Stimulated activated CD4-positive, alpha-beta T cell treated with anti-CD3 and anti-CD28 coated beads, Interleukin-1b, Interleukin-23, amount 100 ng/mL, for 48 hours (primary cell): ENCODE results near the gene KCNA10.

ENCODE experiments used
- DNase-seq: peaks from one replicate; pipeline ENCODE4 v3.0.0-alpha.2; 2020

KCNA10 gene

DNA sequence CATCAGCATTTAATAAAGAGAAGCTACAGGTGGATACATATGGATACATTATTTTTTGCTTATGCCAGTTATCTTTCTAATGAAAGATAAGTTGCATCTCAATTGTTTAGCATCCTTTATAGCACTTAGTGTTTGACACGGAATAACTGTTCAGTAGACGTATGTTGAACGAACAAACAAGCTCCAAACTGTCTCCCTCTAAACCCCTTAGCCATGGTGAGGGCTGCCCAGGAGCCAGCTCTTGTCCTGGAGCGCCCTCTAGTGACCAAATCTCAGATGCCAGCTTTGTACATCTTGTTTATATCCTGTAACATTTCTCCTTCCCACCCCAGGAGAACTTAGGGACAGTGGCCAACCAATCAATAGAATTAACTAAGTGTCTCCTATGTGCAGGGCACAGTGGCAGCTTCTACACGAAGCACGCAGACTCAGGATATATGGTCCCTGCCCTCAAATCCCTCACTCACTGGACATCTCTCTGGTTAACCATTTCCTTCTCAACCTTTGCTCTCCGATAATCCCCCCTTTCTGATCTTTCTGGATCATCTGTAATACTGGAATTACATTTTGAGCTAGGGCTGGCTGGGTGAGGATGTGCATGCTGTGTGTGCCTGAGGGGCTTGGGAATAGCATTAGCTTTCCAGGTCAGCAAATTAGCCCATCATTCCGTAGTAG, 22.9 kb downstream of the KCNA10 start:
- DNase-seq, result peak; percentile 78

GRCh38 chr1:110494522-110495406, 24.2 kb downstream of the KCNA10 start:
- no peak for DNase-seq

DNA sequence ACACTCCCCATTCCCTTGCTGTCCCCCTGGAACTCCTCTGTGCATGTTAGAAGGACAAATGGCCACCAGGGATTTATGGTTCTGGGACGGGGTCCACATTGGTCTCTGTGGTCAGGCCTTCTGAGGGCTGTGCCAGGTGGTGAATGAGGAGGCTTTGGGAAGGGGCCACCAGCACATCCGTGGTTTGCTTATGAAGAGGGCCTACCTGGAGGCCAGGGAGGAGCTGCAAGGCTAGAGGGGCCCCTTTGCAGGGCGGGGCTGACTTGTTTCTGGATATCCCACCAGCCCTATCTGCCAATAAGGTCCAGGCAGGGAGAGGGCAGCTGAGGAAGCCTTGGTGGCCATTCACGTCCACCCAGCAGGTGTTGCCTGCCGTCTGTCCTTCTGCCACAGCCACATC, 24.9 kb downstream of the KCNA10 start:
- DNase-seq, result no peak

DNA sequence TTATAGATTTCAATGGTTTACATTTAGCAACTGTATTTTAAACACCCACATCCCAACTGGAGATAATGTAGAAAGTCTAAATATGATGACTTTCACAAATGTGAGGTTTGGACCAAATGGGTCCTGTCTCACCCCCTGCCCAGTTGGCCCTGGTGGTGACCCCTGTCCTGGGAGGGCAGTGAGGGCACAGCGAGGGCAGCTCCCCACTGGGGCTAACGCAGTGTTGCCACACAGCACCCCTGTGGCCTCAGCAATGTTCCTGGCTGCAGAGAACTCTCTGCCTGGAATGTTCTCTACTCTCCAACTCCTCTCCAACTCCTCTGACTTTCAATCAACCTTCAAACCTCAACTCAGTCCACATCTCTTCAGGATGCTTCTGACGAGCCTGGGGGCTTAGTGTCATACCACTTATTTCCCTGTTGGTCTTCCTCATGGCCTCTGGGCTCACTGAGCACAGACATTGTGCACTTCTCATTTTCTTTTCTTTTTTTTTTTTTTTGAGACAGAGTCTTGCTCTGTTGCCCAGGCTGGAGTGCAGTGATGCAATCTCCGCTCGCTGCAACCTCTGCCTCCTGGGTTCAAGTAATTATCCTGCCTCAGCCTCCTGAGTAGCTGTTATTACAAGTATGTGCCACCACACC, 25.8 kb downstream of the KCNA10 start:
- DNase-seq, result no peak

DNA sequence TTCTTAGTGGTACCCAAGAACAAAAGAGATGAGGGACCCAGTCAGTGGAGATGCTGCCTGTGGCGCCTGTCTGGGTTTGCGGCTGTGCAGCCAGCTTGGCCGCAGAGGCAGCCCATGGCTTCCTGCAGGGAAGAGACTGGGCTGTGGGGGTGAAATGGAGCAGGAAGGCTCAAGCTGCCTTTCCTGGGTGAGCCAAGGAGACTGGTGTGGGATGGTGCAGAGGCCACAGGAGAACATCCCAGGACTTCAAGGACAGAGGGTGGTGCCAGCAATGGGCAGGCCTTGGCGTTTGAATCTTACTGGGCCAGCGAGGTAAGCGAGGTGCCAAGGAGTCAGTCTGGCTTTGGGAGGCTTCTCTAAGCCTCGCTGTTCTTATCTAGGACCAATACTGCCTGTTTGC, 26.4 kb downstream of the KCNA10 start:
- no peak for DNase-seq

- DNase-seq, result no peak
These were observed 28.1 kb downstream of the KCNA10 start for GRCh38 chr1:110490791-110491451.

DNA sequence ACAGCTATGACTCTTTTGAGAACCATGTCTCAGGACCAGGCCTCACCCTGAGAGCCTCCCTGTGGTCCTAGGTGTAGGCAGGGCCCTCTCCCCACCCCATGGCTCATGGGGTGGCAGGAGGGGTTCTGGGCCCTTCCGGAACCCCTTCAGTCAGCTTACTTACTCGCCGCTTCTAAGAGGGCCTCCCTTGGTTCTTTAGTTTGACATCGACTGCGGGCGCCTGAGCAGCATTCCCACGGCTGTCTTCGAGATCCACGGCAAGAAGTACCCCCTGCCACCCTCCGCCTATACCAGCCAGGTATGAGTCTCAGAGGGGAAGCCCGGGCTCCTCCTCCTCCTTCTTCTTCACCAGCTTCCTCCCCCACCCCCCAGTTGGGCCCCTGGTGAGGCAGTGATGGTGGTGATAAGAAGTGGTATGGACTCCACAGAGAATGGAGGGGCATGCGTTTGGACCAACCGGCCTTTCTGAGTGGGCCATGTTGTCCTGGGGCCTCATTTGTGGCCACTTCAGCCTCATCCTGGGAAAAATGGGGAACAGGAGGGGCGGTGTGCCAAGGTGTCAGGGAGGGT, 28.9 kb downstream of the KCNA10 start:
- no peak for DNase-seq

GRCh38 chr1:110489406-110489805, 29.6 kb downstream of the KCNA10 start:
- no peak for DNase-seq

DNA sequence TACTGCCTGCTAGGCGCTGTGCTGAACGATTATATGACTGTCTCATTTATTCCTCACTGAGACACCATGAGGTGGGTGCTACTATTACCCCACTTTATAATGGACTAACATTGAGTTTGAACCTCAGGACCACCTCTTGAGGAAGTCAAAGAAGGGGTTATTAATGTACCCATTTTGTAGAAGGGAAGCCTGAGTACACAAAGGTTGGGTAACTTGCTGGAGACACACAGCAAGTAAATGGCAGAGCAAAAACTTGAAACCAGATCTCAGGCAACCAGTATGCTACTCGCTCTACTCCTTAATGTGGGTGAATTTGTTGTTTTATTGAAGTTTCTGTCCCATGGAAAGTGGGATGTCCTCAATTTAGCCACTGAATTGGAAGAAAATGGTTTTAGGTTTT, 30.1 kb downstream of the KCNA10 start:
- DNase-seq, result no peak

DNA sequence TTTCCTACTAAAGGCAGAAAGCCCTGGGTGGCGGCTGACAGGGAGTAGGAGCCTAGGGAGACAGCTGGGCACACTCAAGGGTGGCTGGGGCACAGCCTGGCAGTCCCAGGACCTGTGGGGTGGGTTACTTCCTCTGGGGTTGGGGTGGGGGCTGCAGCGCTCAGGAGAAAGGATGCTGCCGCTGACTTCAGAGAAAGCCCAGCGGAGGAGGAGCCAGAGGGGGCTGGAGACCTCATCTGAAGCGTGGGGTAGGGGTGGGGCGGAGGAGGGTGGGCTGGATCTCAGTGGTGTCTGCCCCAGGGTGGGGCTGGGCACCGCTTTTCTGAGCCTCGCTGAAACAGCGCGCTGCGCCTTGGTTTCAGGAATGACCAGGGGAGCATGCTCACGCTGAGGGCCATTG, 30.8 kb downstream of the KCNA10 start:
- no peak for DNase-seq

DNA sequence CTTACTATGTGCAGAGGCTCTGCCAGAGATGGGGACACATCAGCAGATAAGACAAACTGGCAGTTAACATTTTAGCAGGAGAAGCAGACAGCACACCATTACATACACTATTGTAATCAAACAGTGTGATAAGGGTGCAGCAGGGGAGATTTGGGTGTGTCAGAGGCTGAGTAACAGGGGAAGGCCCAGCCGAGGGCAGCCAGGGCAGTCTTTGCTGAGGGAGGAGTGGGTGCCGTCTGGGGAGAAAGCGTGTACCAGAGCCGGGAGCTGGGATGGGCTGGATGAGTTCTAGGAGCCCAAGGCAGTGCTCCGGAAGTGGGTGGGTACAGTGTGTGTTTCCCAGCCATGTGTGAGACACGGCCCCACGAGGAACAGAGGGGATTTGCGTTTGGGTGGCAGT, 31.2 kb downstream of the KCNA10 start:
- DNase-seq, result no peak

GRCh38 chr1:110485725-110486124, 33.2 kb downstream of the KCNA10 start:
- no peak for DNase-seq

GRCh38 chr1:110484801-110485200, 34.2 kb downstream of the KCNA10 start:
- no peak for DNase-seq

DNA sequence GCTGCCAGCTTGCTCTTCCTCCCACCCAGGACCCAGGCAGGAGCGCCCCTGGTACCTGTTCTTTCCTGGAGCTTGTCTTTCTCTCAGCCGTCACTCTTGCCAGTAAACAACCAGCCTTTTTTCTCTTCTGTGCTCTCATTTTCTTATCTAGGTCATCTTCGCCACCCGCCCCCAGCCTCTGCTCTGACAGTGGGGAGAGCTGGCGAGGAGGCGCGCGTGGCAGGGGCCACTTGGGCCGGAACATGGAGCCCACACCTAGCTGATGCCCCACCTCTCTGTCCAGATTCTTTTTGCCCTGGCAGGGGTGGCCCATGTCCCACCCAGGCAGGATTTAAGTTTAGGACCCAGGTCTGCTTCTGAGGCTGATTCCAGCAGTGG, 35.7 kb downstream of the KCNA10 start:
- no peak for DNase-seq

DNA sequence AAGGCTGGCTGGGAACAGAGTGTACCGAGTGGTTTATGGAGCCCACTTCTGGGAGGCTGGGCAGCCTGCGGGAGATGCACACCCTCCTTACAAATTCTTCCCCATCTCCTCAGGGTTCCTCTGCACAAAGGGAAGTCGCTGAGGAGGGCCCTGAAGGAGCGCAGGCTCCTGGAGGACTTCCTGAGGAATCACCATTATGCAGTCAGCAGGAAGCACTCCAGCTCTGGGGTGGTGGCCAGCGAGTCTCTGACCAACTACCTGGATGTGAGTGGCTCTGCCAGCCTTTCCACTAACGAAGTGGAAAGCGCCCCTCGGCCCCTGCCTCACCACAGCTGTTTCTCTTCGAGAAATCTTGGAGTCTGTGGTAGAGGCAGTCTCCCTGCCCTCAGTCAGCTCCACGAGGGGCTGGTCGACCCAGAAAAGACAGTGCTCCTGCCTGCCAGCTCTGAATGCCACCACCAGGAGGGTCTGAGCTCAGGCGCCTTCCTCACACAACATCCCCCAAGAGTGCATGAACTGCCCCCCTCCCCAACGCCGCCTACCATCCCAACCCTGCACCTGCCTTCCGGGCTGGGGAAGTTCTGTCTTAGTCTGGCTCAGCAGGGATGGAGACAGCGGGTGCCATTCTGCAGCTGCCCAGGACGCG, 36.2 kb downstream of the KCNA10 start:
- DNase-seq, result no peak

DNA sequence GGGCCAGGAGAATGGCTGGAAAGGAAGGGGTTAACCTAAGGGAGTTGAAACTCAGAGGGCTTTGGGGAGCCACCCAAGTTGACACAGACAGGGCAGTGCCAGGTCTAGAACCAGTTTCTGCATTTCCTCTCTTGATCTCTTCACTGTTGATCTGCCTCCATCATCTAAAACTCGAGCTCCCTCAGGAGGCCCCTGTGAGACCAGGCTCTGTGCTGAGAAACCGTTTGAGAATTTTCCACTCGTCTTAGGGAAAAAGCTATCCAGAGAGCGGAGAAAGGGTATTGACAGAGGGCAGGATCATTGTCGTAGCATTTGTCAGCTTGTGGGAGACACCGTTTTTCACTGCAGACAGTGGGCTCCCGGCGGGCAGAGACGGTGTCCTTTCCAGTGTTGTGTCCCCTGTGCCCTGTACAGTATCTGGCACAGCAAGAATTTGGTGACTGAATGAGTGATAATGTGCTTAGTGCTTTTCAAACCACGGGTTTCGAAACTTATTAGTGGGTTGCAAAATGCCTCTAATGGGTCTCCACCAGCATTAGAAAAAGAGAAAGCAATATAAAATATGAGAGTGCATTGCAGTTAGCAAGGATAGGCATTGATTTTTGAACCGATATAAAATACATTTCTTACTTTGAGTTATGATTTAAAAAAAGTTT, 36.9 kb downstream of the KCNA10 start:
- no peak for DNase-seq

DNA sequence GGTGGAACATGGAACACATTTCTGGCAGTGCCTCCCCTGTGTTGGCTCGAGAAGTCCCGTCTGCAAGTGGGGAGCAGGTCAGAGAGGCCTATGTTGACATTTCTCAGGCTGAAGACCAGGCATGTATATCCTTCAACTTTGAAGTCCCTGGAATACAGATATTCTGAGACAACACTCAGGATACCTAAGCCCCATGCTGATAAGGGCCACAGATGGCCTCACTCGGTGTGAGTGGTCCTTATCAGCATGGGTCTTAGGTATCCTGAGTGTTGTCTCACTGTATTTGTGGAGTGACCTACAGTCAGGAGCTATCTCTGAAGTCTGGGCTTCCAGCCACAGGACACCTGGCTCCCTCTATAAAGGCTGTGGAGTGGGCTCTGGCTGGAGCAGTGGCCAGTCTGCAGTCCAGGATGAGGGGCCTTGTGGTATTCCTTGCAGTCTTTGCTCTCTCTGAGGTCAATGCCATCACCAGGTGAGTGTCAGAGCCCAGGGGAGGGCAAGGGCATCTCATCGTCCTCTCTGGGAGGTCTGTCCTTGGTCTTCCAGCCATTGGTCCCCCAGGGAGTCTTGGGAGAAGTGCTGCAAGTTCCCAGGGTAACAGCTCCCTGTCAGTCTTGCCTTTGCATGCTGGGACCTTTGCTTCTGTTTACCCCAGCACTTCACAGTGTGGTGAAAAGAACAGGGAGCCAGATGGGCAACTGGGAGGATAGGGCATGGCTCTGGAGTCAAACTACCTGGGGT, 38.4 kb downstream of the KCNA10 start:
- no peak for DNase-seq

- DNase-seq, result no peak
These were observed 40.1 kb downstream of the KCNA10 start for GRCh38 chr1:110478886-110479285.

DNA sequence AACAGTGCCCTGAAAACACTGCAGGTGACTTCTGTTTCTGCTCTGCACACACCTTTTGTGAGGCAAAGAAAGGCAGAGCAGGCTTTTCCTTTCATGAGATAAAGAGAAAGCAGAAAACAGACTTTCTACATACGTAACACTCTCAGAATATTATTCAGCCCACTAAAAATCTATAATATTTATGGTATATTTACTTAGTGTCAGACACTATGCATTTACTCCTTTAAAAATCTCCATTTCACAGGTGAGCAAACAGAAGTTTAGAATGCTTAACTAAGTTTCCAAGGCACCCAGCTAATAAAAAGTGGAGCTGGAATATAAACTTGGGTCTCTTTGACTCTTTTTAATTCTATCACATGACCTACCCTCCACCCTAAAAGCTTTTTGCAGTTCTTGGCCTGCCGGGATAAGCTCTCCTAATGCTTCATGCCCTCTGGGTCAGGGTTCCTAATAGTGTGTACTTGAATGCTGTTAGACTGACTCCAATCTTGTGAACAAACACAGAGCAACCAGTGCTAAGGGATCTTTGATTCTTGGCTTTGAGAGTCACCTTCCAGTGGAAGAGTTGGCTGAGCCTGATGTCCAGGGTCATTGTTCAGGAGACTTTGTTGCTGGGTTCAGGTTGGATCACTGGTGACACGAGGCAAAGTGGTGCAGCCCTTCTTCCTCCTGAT, 40.9 kb downstream of the KCNA10 start:
- no peak for DNase-seq

DNA sequence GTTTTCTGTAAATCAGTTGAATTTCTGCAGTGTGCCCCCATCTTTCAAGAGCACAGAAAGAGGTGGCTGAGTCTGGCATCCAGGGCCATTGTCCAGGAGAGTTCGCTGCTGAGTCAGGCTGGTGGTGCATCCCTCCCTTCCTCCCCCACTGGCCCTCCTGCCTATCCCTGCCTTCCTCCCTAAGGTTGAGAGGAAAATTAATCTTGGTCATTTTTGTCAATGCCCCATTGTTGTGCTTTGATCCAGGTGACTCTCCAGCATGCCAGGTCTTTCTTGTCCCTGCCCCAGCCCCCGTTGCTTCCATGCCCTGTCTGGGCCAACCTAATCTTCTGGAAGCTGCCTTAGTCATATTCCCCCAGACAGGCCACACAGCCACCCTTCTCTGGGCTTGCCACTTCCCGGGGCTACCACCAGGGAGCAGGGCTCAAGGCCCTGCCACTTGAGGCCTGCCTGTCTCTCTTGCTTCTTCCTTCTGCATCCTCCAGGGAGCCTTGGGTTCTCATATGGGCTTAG, 41.5 kb downstream of the KCNA10 start:
- no peak for DNase-seq
